Pancreas (tissue), 10 donors: Measurements from ENCODE around the gene CTNNB1. TPM values are rescaled to one million over a fixed set of nuclear protein-coding genes. Genes with fewer than 3 reads are reported as not detected.

Experiments
- ATAC-seq, 4 donors: fragments of 200-7000 bp; cut with Tn5 transposase; one replicate each; pipeline versions ENCODE4 v1.8.0 to v1.9.1; 2020; ENCODE audit warnings: mild to moderate bottlenecking in 4 of 4, moderate library complexity in 4 of 4
- DNase-seq, 6 donors: peaks; one replicate each; pipeline ENCODE4 v3.0.0-alpha.2; 2020
- FAIRE-seq: peaks from 2 replicates; lab custom pipeline; 2012; peaks lifted over from hg19 to GRCh38; lab: Jason Lieb, UNC
- H3K27ac ChIP-seq, 4 donors: fragments of 200-600 bp; sonication (generic); 1 replicate in 3 of 4; 2 replicates in 1 of 4; pipeline versions ENCODE4 v1.5.0 to v1.8.0; 2020
- H3K27me3 ChIP-seq, 4 donors: fragments of 200-600 bp; one replicate each; pipeline ENCODE4 v1.8.0; 2021
- H3K36me3 ChIP-seq, 3 donors: fragments of 200-600 bp; sonication (generic) in 1 of 3; one replicate each; pipeline versions ENCODE4 v1.5.0 to v1.8.0; 2020 to 2021
- H3K4me1 ChIP-seq, 3 donors: fragments of 200-600 bp; one replicate each; pipeline ENCODE4 v1.8.0; 2021
- H3K4me3 ChIP-seq, 4 donors: fragments of 200-600 bp; sonication (generic) in 2 of 4; one replicate each; pipeline versions ENCODE4 v1.5.0 to v1.8.0; 2020 to 2021
- H3K9me3 ChIP-seq, 4 donors: fragments of 200-600 bp; one replicate each; pipeline ENCODE4 v1.8.0; 2021
- CTCF ChIP-seq, 4 donors: fragments of 200-600 bp; sonication (generic) in 3 of 4; IDR thresholded peaks; one replicate each; pipeline versions ENCODE4 v1.5.0 to v1.8.0; 2021; ENCODE audit warnings: antibody characterized with exemption in 4 of 4
- WGBS, 2 donors: extraction: QIAGEN DNeasy Blood & Tissue Kit; methylation state at CpG; one replicate each; pipeline ENCODE4 v1.1.7; 2013; 5-methylcytosine and 5-hydroxymethylcytosine counted together
- intact Hi-C, 3 donors: fragments of 100-400 bp; cut with DNase I; formaldehyde crosslinking; loops; one replicate each; pipeline versions ENCODE4 v1.11.1 to v1.14.2; 2022
- polyA plus RNA-seq, 2 donors: library from polyadenylated mRNA; stranded (reverse); fragments of 200-250 nt; gene quantifications; one replicate each; pipeline ENCODE4 v1.2.3, GENCODE V29; 2013
- total RNA-seq, 6 donors: library from RNA; stranded (reverse); fragmentation: NEBNext Ultra II Directional in 4 of 6; extraction: Animal tissue kit (Norgen Biotek cat#: 25700) in 4 of 6; gene quantifications; one replicate each; pipeline versions ENCODE4 v1.2.1 to v1.2.4, GENCODE V29; 2021 to 2023
- donor health status: healthy with polysubstance abuse.
- donor health status: DM: no; HTN: no; CAD: no; lungs with moderate emphysema.
- donor health status: DM: no; HTN: no; CAD: no.
- donor health status: control.
- donor health status: control.
- donor health status: Bipolar disorder and iron deficiency.
- donor health status: DM: yes; HTN: yes; CAD: no.
- donor health status: DM: no; HTN: no; CAD: no.
- donor health status: DM: no; HTN: no; CAD: no.
- donor health status: DM: yes; HTN: yes; CAD: no.

Gene CTNNB1
- total and polyA plus RNA-seq, 8 donors = 51.7 to 228 (median 112) TPM

GRCh38 chr3:41250825-41251224 lies 51.5 kb downstream of the CTNNB1 start:
- DNase-seq (no peak), ATAC-seq (no peak), FAIRE-seq (no peak)
- Histone ChIP-seq H3K9me3 (no peaks in the 10 kb centered on the region), H3K4me3 (no peak overlapping the region), H3K27ac (no peak overlapping the region), H3K4me1 (no peaks in the 10 kb centered on the region), H3K36me3 (no peaks in the 10 kb centered on the region), H3K27me3 (no peaks in the 10 kb centered on the region)
- 69 to 75% methylated on average over 2 of the region's 2 CpGs for WGBS, 2 donors
- no peak for TF ChIP-seq CTCF (IDR thresholded peaks at IDR 0.05)
- intact Hi-C loops = no loop called here

GRCh38 chr3:41251593-41251992 lies 52.3 kb downstream of the CTNNB1 start:
- intact Hi-C loops = no loop called here
- Histone ChIP-seq H3K9me3 (no peaks in the 10 kb centered on the region), H3K27ac (no peak overlapping the region), H3K4me3 (no peak overlapping the region), H3K27me3 (no peaks in the 10 kb centered on the region), H3K4me1 (no peaks in the 10 kb centered on the region), H3K36me3 (no peaks in the 10 kb centered on the region)
- FAIRE-seq = no peak
- no peak for DNase-seq
- 88 to 93% methylated on average over 1 of the region's 1 CpG for WGBS, 2 donors
- TF ChIP-seq CTCF (IDR thresholded peaks at IDR 0.05) = no peak
- no peak for ATAC-seq

GRCh38 chr3:41258239-41258800 lies 59.0 kb downstream of the CTNNB1 start:
- intact Hi-C loops = no loop called here
- no peaks in the 10 kb centered on the region for H3K4me1 ChIP-seq
- no peaks in the 10 kb centered on the region for H3K36me3 ChIP-seq
- H3K27ac ChIP-seq = no peak overlapping the region
- FAIRE-seq (no peak), DNase-seq (no peak), ATAC-seq (no peak)
- H3K27me3 ChIP-seq = no peaks in the 10 kb centered on the region
- WGBS, 2 donors = 89 to 93% methylated on average over 4 of the region's 4 CpGs
- H3K4me3 ChIP-seq = no peak overlapping the region
- TF ChIP-seq CTCF (IDR thresholded peaks at IDR 0.05) = no peak
- H3K9me3 ChIP-seq = no peaks in the 10 kb centered on the region

GRCh38 chr3:41259449-41260062 lies 60.3 kb downstream of the CTNNB1 start:
- TF ChIP-seq CTCF (IDR thresholded peaks at IDR 0.05) = no peak
- Histone ChIP-seq H3K27me3 (no peaks in the 10 kb centered on the region), H3K4me1 (no peaks in the 10 kb centered on the region), H3K36me3 (no peaks in the 10 kb centered on the region), H3K9me3 (no peaks in the 10 kb centered on the region), H3K27ac (no peak overlapping the region), H3K4me3 (no peak overlapping the region)
- DNase-seq = no peak
- FAIRE-seq = no peak
- ATAC-seq = no peak
- WGBS, 2 donors = 76 to 82% methylated on average over 1 of the region's 1 CpG
- intact Hi-C loops = no loop called here

- FAIRE-seq (no peak), ATAC-seq (no peak), DNase-seq (no peak)
- H3K4me1 ChIP-seq = no peaks in the 10 kb centered on the region
- H3K9me3 ChIP-seq = no peaks in the 10 kb centered on the region
- no peak overlapping the region for H3K27ac ChIP-seq
- 92 to 94% methylated on average over 3 of the region's 3 CpGs for WGBS, 2 donors
- H3K36me3 ChIP-seq = no peaks in the 10 kb centered on the region
- no peak for TF ChIP-seq CTCF (IDR thresholded peaks at IDR 0.05)
- no peak overlapping the region for H3K4me3 ChIP-seq
- H3K27me3 ChIP-seq = no peaks in the 10 kb centered on the region
- intact Hi-C loops = no loop called here
These were observed 60.8 kb downstream of the CTNNB1 start for GRCh38 chr3:41260063-41260450.
